ENCODE measurements around the gene SHISAL1.

Gene SHISAL1

GRCh38 chr22:44221710-44222475, 90.9 kb downstream of the SHISAL1 start:
- TF ChIP-seq ZFX (IDR thresholded peaks at IDR 0.05; ENCODE audit: borderline replicate concordance), result no peak
- TF ChIP-seq CTCF (IDR thresholded peaks at IDR 0.05), result no peak

DNA sequence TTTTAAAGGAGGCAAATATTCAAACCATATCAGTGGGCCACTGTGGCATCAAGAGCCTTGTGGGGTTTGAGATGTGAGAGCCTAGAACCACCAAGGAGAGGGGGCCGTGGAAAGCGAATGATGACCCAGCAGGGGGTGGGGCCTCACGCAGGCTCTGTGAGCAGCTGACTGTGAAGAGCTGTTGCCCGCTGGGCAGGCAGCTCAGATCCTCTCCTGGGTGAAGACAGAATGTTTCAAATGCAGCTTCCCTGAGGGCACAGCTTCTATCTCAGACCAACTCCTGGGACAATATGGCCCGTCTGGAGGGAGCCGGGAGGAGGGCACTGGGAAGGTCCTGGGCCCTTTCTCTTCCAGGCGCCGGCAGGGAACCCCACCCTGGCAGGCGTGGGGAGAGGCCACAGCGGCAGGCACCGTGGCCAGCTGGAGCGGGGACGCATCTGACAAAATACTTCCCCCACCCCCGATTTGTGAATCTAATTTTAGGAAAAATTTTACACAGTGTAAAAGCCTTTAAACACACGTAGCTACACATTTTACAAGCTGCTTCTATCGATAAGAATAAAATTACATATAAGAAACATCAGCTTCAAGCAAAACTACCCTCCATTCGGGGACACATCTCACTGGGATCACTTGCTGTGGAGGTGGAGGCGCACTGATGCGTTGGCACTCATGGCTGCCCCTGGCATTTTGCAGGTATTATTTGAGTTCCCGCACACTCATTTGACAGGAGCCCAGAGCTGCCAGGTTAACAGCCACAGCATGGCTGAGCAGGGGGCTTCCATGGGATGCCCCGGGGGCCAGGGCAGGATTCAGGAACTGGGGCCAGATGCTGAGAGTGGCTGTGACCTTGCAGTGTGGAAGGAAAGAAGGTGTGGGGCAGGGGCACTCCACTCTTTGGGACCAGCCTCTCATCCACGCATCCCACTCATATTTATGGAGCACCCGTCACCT, 91.7 kb downstream of the SHISAL1 start:
- TF ChIP-seq ZFX (IDR thresholded peaks at IDR 0.05; ENCODE audit: borderline replicate concordance) (no peak), CTCF (IDR thresholded peaks at IDR 0.05) (no peak)
- no peak overlapping the region for H3K27ac ChIP-seq

More at GRCh38 chr22:44221710-44222475, 90.9 kb downstream of the SHISAL1 start:
- no peak overlapping the region for H3K27ac ChIP-seq

DNA sequence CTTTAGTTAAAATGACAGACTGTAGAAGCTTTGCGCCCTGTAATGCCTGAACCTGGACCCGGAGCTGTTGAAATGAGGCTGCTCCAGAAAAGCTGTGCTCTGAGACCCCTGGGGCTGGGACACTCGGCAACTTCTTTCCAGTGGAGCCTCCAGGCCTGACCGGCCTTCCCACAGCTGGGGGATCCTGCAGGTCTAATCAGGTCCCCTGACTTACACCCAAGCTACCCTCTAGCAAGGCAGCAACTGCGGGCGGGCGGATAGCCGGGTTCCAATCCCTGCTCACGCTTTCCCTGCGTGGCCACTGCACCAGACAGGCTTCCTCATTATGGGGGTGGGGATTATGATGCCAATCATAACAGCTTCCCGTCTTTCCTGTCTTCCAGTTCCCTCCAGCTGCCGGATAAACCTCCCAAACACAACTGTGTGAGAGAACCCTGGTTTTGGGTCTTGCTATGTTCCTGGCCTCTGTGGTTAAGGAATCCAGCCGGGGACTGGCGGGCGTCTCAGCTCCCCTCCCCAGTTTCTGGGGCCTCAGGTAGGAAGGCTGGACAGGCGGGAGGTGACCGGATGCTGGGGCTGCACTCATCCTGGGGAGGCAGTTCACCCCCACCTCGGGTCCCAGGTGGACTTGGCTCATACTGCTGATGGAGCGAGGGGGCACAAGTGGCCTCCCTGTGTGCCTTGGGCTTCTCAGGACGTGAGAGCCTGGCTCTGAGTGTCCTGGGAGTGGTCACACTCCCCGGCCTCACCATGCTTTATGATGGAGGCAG, 93.5 kb downstream of the SHISAL1 start:
- no peak overlapping the region for H3K27ac ChIP-seq
- TF ChIP-seq ZFX (IDR thresholded peaks at IDR 0.05; ENCODE audit: borderline replicate concordance) (no peak), CTCF (IDR thresholded peaks at IDR 0.05) (no peak)

DNA sequence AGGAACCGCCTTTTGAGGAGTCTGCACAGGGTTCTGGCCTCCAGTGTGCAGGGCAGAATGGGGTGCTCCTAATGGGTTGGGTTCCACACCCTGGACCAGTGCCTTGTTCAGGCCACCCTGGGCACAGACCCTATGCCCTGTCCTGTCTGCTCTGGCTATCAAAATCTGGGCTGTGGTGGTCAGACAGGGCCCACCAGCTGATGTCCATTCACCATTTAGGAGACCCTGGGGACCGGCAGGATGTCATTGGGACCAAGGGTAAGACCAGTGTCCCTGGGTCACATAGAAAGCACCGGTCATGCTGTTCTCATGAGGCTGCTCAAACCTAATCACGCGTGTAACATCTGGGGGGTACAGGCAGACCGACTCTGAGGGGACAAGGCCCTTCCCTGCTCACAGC, 94.7 kb downstream of the SHISAL1 start:
- TF ChIP-seq ZFX (IDR thresholded peaks at IDR 0.05; ENCODE audit: borderline replicate concordance) (no peak), CTCF (IDR thresholded peaks at IDR 0.05) (no peak)
- no peak overlapping the region for H3K27ac ChIP-seq

GRCh38 chr22:44217346-44217745, 95.4 kb downstream of the SHISAL1 start:
- TF ChIP-seq CTCF (IDR thresholded peaks at IDR 0.05), result no peak
- no peak for TF ChIP-seq ZFX (IDR thresholded peaks at IDR 0.05; ENCODE audit: borderline replicate concordance)
- no peak overlapping the region for H3K27ac ChIP-seq

- TF ChIP-seq ZFX (IDR thresholded peaks at IDR 0.05; ENCODE audit: borderline replicate concordance), result no peak
- no peak for TF ChIP-seq CTCF (IDR thresholded peaks at IDR 0.05)
- no peak overlapping the region for H3K27ac ChIP-seq
These were observed 97.5 kb downstream of the SHISAL1 start for GRCh38 chr22:44215287-44215686.

Measured in 22Rv1 (cell line).